OCI-M2 (cell line): ENCODE results near the gene TMEM14A.
"Not testable (repeated sequence)": the region's sequence is repeated elsewhere in the genome, so short reads cannot be mapped to it uniquely, and the experiment has no call there.

Source experiments
- DNase-seq: peaks from one replicate; lab custom pipeline; 2025; ENCODE audit not compliant: unreplicated experiment; lab: John Stamatoyannopoulos, UW

Gene TMEM14A

GRCh38 chr6:52694404-52694803, 23.5 kb downstream of the TMEM14A start:
- DNase-seq, result no peak

- no peak for DNase-seq
These were observed 25.5 kb downstream of the TMEM14A start for GRCh38 chr6:52696418-52696817.

GRCh38 chr6:52697903-52698302, 27.0 kb downstream of the TMEM14A start:
- no peak for DNase-seq

- DNase-seq, result no peak
These were observed 33.1 kb downstream of the TMEM14A start for GRCh38 chr6:52704060-52704459.

DNA sequence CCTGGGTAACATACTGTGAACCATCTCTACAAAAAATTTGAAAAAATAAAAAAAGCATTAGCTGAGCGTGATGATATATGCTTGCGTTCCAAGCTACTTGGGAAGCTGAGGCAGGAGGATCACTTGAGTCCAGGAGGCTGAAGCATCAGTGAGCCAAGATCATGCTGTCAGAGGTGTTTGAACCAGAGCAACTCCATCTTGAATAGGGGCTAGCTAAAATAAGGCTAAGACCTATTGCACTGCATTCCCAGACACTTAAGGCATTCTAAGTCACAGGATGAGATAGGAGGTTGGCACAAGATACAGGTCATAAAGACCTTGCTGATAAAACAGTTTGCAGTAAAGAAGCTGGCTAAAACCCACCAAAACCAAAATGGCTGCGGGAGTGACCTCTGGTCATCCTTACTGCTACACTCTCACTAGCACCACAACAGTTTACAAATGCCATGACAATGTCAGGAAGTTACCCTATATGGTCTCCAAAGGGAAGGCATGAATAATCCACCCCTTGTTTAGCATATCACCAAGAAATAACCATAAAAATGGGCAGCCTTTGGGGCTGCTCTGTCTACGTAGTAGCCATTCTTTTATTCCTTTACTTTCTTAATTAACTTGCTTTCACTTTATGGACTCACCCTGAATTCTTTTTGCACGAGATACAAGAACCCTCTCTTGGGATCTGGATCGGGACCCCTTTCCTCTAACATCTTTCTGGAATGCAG, 34.0 kb downstream of the TMEM14A start:
- DNase-seq, result not testable (repeated sequence)

- no peak for DNase-seq
These were observed 35.1 kb downstream of the TMEM14A start for GRCh38 chr6:52706001-52706400.

- no peak for DNase-seq
These were observed 37.2 kb downstream of the TMEM14A start for GRCh38 chr6:52707963-52708680.

DNA sequence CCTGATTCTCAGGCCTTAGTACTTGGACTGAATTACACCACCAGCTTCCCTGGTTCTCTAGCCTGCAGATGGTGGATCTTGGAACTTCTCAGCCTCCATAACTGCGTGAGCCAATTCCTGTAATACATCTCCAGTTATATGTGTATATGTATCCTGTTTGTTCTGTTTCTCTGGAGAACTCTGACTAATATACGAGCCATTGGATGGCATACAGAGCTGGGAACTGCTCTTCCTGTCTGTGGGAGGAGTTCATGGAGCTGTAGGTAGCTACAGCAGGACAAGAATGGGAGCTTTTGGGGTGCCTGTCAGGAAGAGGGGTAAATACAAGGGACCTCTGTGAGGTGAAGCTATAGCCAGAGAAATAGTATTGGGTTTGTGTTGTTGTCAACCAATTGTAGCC, 41.2 kb downstream of the TMEM14A start:
- DNase-seq, result no peak

DNA sequence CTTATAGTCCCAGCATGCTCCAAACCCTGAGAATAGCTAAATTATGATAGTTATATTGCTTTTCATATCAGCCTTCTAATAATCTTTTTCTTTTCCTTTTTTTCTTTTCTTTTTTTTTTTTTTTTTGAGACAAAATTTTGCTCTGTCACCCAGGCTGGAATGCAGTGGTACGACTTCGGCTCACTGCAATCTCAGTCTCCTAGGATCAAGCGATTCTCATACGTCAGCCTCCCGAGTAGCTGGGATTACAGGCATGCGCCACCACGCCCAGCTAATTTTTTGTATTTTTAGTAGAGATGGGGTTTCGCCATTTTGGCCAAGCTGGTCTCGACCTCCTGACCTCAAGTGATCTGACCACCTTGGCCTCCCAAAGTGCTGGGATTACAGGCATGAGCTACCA, 43.8 kb downstream of the TMEM14A start:
- not testable (repeated sequence) for DNase-seq

DNA sequence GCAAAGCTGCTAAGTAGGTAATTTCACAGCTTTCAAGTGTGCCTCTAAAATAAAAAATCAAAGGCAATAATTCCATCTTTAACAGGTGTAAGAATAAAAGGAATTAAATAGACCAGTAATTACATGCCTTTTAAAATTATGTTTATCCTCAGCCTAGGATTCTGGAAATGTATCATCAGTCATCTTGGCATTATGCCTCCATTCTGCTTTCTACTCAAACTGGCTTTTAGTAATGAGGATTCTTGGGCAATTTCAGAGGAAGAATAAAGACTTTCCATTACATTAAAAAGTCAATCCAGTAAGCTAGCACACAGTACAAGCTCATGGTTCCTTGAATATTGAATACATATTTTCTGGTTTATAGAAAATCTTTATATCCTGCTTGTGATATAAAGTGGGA, 47.6 kb downstream of the TMEM14A start:
- no peak for DNase-seq

DNA sequence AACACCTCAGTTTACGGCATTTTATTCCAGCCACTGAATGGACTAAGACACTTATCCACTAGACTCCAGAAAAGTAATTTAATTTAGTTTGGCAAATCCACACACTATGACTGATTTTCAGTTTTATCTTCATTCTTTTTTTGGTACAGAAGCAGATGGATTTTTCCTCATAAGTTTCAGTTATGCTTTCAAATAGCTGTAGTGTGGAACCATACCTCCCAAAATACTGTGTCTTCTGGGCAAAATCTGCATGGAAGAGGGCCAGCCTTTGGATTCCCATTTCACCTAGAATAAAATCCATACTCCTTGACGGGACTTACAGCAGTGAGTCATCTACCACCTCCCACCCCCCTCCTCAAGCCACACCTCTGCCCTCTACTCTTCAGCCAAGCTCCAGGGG, 49.4 kb downstream of the TMEM14A start:
- no peak for DNase-seq

DNA sequence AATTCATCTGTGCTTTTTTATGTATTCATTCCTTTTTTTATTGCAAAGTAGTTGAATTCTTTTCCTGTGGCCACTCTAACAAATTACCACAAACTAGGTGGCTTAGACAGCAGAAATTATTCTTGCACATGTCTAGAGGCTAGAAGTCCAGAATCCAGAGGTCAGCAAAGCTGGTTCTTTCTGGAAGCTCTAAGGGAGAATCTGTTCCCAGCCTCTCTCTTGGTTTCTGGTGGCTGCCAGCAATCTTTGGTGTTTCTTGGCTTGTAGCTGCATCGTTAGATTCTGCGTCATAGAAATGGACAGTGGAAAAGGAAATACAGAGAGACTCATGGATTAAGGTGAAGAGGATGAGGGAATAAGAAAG, 53.1 kb downstream of the TMEM14A start:
- DNase-seq, result no peak

DNA sequence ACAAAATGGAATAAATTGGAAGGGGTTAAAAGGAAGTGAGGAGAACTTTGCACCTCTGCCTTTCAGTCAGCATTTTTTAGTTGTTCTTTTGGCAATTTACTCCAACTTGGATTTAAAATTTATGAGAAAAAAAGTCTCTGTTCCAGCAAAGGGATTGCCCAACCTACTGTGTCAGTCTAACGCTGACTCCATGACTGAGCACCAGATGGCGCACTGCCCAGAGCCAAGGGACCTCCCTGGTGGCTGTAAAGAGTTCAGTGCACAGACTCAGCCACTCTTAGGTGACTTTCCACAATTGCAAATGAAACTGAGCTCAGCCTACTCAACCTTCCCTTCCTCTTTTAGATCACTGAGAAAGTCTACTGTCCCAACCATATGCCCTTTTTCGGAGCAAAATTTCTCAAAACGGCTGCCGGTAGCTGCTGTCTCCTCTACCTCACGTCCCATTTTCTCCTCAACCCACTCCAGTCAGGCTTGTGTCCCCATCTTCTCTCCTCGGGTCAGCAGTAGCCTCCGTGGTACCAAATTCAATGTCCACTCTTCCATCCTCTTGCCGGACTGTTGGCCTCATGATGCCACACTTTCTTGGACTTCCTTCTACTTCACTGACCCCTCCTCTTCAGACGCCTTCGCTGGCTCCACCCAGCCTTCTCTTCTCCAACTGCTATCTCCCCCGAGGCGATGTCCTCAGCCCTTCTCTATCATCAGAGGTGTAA, 53.7 kb downstream of the TMEM14A start:
- no peak for DNase-seq

- no peak for DNase-seq
These were observed 54.2 kb downstream of the TMEM14A start for GRCh38 chr6:52725143-52725534.

- DNase-seq, result no peak
These were observed 54.8 kb downstream of the TMEM14A start for GRCh38 chr6:52725535-52726192.

GRCh38 chr6:52726193-52726542, 55.3 kb downstream of the TMEM14A start:
- no peak for DNase-seq

GRCh38 chr6:52726741-52727535, 56.0 kb downstream of the TMEM14A start:
- DNase-seq, result no peak

GRCh38 chr6:52727908-52728307, 57.0 kb downstream of the TMEM14A start:
- no peak for DNase-seq

- DNase-seq, result no peak
These were observed 57.5 kb downstream of the TMEM14A start for GRCh38 chr6:52728394-52728793.

DNA sequence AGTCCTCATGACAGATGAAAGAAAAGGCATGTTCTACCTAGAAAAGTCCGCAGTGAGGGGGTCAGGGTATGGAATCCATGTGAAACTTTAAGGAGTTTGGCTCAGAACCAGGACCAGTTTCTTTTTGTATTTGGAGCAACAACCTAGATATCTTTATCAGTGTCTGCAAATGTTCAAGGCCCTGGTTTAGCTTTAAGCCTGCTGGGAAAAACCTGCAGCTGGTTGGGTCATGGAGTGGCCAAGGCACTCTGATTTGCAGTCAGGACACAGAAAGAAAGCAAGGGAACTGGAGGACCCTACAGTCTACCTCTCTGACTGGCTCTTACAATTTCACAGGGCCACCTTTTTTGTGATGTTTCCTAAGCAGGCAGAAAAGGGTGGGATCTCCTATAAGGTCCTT, 58.7 kb downstream of the TMEM14A start:
- DNase-seq, result no peak

GRCh38 chr6:52731719-52732118, 60.8 kb downstream of the TMEM14A start:
- DNase-seq, result no peak
